NCI-H1105 treated with DMSO at 0.1 percent for 48 hours (cell line): ENCODE data around the gene CROCC2.
A peak's percentile ranks its signal among the peaks of the same experiment; 100 is the strongest.

ENCODE experiments used
- DNase-seq: peaks from one replicate; lab custom pipeline; 2025; lab: John Stamatoyannopoulos, UW

The CROCC2 gene

DNA sequence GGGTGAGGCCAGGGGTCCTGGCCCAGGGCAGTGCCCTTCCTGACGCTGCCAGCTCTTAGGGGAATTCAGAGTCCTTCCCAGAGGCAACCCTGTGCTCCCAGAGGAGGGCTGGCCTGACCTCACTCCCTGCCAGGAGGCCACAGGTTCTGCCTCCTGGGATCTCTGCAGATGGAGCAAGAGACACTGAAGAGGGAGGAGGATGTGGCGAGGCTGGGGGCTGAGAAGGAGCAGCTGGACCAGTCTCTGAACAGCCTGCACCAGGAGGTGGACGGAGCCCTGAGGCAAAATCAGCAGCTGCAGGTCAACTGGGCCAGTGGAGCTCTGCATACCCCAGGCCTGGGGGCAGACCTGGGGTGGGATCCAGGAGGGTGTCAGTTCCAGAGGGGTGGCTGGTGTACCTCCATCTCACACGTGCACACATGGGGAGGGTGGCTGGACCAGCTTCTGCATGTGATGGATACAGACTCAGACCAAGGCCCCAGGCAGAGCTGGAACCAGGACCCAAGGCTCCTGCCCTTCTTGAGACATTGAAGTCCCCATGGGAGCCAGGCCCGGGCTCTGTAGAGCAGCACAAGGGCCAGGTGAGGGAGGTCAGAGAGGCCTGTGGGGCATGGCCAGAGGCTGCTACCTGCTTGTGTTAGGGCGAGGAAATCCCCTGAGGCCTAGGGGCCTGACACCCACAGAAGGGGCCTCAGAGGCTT, 82.6 kb downstream of the CROCC2 start:
- no peak for DNase-seq

DNA sequence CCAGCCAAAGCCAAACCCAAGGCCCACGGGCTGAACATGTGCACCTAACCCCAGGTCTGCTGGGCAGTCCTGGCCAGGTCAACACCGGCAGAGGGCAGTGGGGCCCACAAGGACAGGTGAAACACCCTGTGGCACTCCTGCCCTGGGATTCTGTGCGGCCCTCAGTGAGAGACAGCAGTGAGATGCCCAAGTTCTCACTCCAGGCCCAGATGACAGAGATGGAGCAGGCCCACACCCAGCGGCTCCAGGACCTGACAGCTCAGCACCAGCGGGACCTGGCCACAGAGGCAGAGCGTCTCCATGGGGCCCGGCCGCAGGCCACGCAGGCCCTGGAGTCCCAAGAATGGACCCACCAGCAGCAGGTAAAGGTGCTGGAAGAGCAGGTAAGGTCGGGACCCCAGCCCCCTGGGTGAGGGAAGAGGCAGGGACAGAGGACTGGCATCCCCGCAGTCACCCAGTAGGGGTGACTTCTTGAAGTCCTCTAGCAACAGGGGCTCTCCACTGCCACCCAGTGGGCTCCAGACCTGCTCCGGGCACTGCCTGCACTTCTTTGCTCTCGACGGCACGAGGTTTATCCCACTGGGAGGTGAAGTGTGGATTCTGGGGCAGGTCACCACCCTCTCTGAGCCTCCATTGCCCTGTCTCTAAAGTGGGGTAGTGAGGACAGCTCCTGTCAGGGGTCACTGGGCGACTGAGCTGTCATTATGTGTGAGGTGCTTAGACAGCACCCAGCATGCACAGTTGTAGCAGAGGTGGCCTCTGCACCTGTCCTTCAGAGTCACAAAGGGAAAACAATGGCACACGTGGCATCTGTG, 83.5 kb downstream of the CROCC2 start:
- no peak for DNase-seq

GRCh38 chr2:240990266-240990529, 84.1 kb downstream of the CROCC2 start:
- DNase-seq: no peak

DNA sequence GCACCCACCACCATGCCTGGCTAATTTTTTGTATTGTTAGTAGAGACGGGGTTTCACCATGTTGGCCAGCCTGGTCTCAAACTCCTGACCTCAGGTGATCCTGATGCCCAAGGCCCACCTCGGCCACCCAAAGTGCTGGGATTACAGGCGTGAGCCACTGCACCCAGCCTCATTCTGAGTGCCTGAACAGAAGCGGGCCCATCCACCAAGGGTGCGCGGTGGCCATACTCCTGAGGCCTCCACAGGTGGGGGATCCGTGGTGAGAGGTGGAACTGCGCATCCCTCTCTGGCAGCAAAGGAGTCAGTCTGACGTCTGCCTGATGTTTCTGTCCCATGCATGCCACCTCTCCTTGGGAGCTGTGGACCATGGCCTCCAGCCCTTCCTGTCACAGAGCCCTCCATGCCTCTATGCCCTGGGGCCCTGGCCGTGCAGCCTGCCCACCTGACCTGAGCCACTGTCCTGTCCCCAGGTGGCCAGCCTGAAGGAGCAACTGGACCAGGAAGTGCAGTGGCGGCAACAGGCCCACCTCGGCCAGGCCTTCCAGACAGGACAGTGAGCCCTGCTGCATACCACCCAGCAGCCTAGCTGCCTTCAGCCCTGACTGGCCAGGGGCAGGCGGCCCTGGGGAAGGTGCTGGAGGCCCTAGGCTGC, 84.7 kb downstream of the CROCC2 start:
- DNase-seq: no peak

DNA sequence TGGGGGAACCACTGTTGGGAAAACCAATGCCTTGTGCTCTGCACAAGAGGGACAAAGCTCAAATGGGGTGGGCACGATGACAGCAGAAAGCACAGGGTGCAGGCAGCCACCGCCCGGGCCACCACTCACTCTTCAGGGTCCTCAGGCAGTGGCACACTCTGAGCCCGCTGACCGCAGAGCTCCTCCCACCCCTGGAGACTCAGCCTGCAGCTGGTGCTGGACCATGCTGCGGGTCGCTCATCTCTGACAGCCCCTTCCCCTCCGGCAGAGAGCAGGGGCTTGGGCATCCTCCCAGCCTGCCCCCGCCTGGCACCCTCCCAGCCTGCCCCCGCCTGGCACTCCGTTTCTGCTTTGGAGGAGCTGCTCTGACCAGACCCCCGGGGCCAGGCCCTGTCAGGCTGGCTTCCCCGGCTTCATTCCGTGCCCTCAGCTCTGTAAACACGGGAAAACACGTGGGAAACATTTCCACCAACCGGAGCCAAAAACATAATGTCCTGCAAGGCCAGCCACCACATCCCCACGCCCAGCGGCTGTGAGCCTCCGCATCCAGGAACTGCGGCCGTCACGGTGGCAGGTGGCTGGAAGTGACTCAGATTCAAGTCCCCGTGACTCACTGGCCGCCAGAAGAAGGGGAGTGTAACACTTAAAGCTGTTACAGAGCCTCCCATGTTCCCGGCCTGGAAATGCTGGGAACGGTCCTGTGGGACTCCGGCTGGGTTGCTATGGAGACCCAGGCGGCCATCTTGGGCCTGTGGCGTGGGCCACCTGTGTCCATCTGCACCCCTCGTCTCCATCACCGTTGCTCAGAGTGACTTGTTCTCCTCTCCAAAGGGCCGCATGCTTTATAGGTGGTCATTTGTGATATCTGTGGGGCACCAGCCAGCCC, 85.5 kb downstream of the CROCC2 start:
- no peak for DNase-seq

GRCh38 chr2:240992572-240993291, 86.6 kb downstream of the CROCC2 start:
- no peak for DNase-seq

GRCh38 chr2:240993446-240994170, 87.5 kb downstream of the CROCC2 start:
- peak; percentile 8 for DNase-seq

DNA sequence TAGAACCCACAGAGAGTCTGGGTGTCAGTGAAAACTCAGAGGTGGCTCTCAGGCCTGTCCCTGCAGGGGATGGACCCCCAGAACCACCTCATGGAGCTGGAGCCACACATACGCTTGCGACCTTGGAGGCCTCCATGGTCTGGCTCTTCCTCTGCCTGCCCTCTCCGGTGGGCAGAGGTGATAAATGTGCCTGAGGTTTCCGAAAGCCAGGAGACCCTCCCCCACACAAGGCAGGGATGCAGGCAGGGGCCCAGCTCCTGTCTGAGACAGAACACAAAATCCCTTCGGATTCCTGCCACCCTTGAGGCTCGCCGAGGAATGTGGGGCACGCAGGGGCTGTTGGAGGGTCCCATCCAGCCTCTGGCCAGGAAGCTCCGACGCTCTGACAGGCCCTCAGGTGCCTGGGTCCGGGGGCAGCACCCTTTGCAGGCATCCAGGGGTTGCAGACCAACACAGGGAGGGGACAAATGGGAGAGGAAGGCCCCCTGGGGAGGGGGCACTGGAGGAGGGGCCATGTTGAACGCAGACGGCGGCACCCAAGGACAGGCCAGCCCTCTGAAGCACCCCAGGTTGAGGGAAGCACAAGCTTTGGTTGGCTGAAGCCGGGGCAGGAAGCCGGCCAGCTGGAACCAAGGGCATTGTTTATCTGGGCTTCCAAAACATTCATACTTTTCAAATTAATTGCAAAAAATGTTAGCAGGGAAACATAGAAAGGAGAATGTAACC, 88.2 kb downstream of the CROCC2 start:
- no peak for DNase-seq

- no peak for DNase-seq
These were observed 89.2 kb downstream of the CROCC2 start for GRCh38 chr2:240995041-240996021.

GRCh38 chr2:240996161-240996833, 90.2 kb downstream of the CROCC2 start:
- DNase-seq: no peak

DNA sequence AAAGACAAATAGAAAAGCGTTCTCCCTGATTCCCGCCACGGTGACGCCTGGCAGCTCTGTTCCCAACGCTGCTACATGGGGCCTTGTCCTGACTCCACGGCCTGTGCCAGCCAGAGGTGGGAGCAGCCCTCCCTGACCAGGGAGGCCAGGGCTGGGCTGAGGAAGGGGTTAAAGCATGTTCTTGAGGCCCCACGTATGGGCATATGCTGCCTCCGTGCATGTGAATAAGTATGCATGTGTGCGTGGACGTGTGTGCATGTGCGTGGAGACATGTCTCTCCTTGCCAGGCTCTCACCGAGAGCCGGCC, 90.7 kb downstream of the CROCC2 start:
- DNase-seq: no peak

- DNase-seq: no peak
These were observed 91.2 kb downstream of the CROCC2 start for GRCh38 chr2:240997141-240997855.

GRCh38 chr2:240997856-240998705, 91.9 kb downstream of the CROCC2 start, which contains the start of gene SNED1:
TSS of gene SNED1 (plus strand) at chr2:240998618. CDS start at chr2:240998838, 220 bp downstream.
- DNase-seq: peak; percentile 15

GRCh38 chr2:240998706-240998994, 92.5 kb downstream of the CROCC2 start:
- no peak for DNase-seq

- no peak for DNase-seq
These were observed 93.1 kb downstream of the CROCC2 start for GRCh38 chr2:240998995-240999791.

GRCh38 chr2:240999873-241000541, 93.9 kb downstream of the CROCC2 start:
- no peak for DNase-seq
